GM18498 (cell line): Measurements from ENCODE around the gene ASNSD1.
"Not testable (repeated sequence)": the region's sequence is repeated elsewhere in the genome, so short reads cannot be mapped to it uniquely, and the experiment has no call there.

Source experiments
- ATAC-seq: cut with Tn5 transposase; IDR thresholded peaks from one replicate; pipeline ENCODE4 v1.9.1; 2021; ENCODE audit warnings: mild to moderate bottlenecking, moderate library complexity; ENCODE audit not compliant: unreplicated experiment

The ASNSD1 gene

GRCh38 chr2:189646521-189646920 is 14.7 kb upstream of the ASNSD1 start:
- no peak for ATAC-seq

- no peak for ATAC-seq
These were observed 12.3 kb upstream of the ASNSD1 start for GRCh38 chr2:189648846-189649509.

- ATAC-seq: no peak
These were observed 10.0 kb upstream of the ASNSD1 start for GRCh38 chr2:189651284-189651683.

- not testable (repeated sequence) for ATAC-seq
These were observed 7.8 kb upstream of the ASNSD1 start for GRCh38 chr2:189653464-189653863.

- ATAC-seq: no peak
These were observed 6.6 kb upstream of the ASNSD1 start for GRCh38 chr2:189654641-189655040.

- ATAC-seq: peak; percentile 25
These were observed 3.4 kb upstream of the ASNSD1 start for GRCh38 chr2:189657867-189658266.

GRCh38 chr2:189658306-189659212 is 2.7 kb upstream of the ASNSD1 start:
- no peak for ATAC-seq

- no peak for ATAC-seq
These were observed 1.5 kb upstream of the ASNSD1 start for GRCh38 chr2:189659734-189660133.

GRCh38 chr2:189660803-189661147 is 484 bp upstream of the ASNSD1 start:
- ATAC-seq: no peak

GRCh38 chr2:189661957-189662321 is 680 bp downstream of the ASNSD1 start:
- ATAC-seq: no peak

- no peak for ATAC-seq
These were observed 1.5 kb downstream of the ASNSD1 start for GRCh38 chr2:189662669-189663226.

GRCh38 chr2:189663319-189663718 is 2.1 kb downstream of the ASNSD1 start:
- not testable (repeated sequence) for ATAC-seq

GRCh38 chr2:189669913-189670312 is 8.7 kb downstream of the ASNSD1 start:
- ATAC-seq: no peak

GRCh38 chr2:189673661-189674373 is 12.6 kb downstream of the ASNSD1 start:
- no peak for ATAC-seq

- peak; percentile 97 for ATAC-seq
These were observed 13.3 kb downstream of the ASNSD1 start, which contains the start of gene ANKAR for GRCh38 chr2:189674374-189675112. TSS of gene ANKAR (plus strand) at chr2:189674670. CDS start at chr2:189676491, 1,821 bp downstream.

GRCh38 chr2:189676471-189676870 is 15.2 kb downstream of the ASNSD1 start:
- ATAC-seq: no peak

GRCh38 chr2:189679226-189679625 is 18.0 kb downstream of the ASNSD1 start:
- ATAC-seq: no peak

GRCh38 chr2:189681203-189681602 is 19.9 kb downstream of the ASNSD1 start:
- ATAC-seq: no peak

- ATAC-seq: no peak
These were observed 20.6 kb downstream of the ASNSD1 start for GRCh38 chr2:189681903-189682302.

- no peak for ATAC-seq
These were observed 22.1 kb downstream of the ASNSD1 start for GRCh38 chr2:189683348-189683747.

- ATAC-seq: no peak
These were observed 23.6 kb downstream of the ASNSD1 start for GRCh38 chr2:189684811-189685210.
